Measurements from ENCODE around the gene SNTG2. TPM values are rescaled to one million over a fixed set of nuclear protein-coding genes. Genes with fewer than 3 reads are reported as not detected.

The SNTG2 gene
- total and polyA plus RNA-seq, 12 donors: 0.39 to 2.8 (median 1.0) TPM; not detected in 1

DNA sequence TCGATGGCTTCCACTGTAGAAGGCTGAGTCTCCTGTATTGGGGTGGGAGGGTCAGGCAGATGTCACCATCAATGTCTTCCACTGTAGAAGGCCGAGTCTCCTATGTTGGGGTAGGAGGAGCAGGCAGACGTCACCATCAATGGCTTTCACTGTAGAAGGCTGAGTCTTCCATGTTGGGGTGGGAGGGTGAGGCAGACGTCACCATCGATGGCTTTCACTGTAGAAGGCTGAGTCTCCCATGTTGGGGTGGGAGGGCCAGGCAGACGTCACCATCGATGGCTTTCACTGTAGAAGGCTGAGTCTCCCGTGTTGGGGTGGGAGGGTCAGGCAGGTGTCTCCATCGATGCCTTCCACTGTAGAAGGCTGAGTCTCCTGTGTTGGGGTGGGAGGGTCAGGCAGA, 345.1 kb downstream of the SNTG2 start:
- TF ChIP-seq, protein P1, sequence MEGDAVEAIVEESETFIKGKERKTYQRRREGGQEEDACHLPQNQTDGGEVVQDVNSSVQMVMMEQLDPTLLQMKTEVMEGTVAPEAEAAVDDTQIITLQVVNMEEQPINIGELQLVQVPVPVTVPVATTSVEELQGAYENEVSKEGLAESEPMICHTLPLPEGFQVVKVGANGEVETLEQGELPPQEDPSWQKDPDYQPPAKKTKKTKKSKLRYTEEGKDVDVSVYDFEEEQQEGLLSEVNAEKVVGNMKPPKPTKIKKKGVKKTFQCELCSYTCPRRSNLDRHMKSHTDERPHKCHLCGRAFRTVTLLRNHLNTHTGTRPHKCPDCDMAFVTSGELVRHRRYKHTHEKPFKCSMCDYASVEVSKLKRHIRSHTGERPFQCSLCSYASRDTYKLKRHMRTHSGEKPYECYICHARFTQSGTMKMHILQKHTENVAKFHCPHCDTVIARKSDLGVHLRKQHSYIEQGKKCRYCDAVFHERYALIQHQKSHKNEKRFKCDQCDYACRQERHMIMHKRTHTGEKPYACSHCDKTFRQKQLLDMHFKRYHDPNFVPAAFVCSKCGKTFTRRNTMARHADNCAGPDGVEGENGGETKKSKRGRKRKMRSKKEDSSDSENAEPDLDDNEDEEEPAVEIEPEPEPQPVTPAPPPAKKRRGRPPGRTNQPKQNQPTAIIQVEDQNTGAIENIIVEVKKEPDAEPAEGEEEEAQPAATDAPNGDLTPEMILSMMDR (IDR thresholded peaks at IDR 0.05): no peak
- DNase-seq (no peak), ATAC-seq (no peak)
- Histone ChIP-seq H3K4me1 (no peaks in the 10 kb centered on the region), H3K27me3 (peaks cover 0 to 11% (median 0%) of the 10 kb centered on the region in 7 donors), H3K36me3 (no peaks in the 10 kb centered on the region), H3K27ac (no peak overlapping the region), H3K4me3 (no peak overlapping the region), H3K9me3 (peaks cover 0 to 9% (median 0%) of the 10 kb centered on the region in 11 donors)
- WGBS, 2 donors: 92 to 94% methylated on average over 9 of the region's 9 CpGs
- intact Hi-C loops (cut with DNase I): no loop called here

DNA sequence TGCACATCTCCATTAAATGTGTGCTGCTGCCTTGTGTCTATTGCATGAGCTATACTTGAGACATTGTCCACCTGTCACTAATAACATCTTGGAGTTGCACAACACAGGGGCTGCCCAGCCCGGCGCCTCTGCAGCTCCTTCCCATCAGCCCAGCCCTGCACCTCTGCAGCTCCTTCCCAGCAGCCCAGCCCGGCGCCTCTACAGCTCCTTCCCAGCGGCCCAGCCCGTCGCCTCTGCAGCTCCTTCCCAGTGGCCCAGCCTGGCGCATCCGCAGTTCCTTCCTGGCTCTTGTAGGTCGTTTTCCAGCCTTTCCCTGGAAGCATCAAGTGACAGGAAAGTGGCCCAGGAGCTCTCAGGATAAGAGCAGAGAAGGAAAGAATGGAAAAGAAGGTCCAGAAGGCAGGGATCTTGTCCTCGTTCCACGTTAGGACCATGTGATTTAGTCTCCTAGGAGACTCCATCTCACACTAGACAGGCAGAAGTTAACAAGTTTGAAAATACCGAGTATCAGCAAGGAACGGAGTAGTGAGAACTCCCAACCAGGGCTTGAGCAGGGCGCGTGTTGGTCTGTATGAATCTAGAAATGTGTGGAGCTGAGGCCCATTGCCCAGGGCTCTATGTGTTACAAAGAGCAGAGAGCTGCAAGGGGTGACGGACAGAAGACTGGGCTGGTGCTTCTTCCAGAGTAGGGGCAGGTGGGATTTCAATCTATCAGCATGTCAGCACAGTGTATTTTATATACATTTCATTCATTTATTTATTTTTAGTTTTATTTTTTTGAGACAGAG, 346.9 kb downstream of the SNTG2 start:
- H3K4me1 ChIP-seq: no peaks in the 10 kb centered on the region
- H3K27me3 ChIP-seq: peaks cover 0 to 11% (median 0%) of the 10 kb centered on the region in 7 donors
- intact Hi-C loops (cut with DNase I): no loop called here
- no peak overlapping the region for H3K27ac ChIP-seq
- ATAC-seq: no peak
- 73 to 74% methylated on average over 17 of the region's 17 CpGs for WGBS, 2 donors
- H3K9me3 ChIP-seq: peaks cover 0 to 3% (median 0%) of the 10 kb centered on the region in 11 donors
- H3K4me3 ChIP-seq: no peak overlapping the region
- no peak for DNase-seq
- TF ChIP-seq, protein P1 (IDR thresholded peaks at IDR 0.05): no peak
- H3K36me3 ChIP-seq: no peaks in the 10 kb centered on the region

DNA sequence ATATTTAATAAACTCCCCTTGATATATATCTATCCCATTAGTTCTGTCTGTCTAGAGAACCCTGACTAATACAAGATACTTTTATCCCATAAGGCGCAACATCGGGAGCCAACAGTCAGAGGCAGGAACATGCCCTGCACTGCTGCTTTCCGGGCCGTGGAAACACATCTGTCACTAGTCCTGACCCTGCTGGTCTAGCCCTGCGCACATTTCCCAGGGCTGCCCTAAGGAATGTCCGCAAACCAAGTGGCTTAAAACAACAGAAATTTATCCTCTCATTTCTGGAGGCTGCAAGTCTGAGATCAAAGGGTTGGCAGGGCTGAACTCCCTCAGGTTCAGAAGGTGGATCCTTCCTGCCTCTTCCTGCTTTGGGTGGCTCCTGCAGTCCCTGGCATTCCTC, 348.4 kb downstream of the SNTG2 start:
- intact Hi-C loops (cut with DNase I): no loop called here
- H3K36me3 ChIP-seq: no peaks in the 10 kb centered on the region
- TF ChIP-seq, protein P1 (IDR thresholded peaks at IDR 0.05): no peak
- no peaks in the 10 kb centered on the region for H3K4me1 ChIP-seq
- H3K27ac ChIP-seq: no peak overlapping the region
- ATAC-seq (no peak), DNase-seq (no peak)
- WGBS, 2 donors: 92 to 94% methylated on average over 6 of the region's 6 CpGs
- H3K4me3 ChIP-seq: no peak overlapping the region
- peaks cover 0 to 11% (median 0%) of the 10 kb centered on the region in 7 donors for H3K27me3 ChIP-seq
- no peaks in the 10 kb centered on the region for H3K9me3 ChIP-seq

DNA sequence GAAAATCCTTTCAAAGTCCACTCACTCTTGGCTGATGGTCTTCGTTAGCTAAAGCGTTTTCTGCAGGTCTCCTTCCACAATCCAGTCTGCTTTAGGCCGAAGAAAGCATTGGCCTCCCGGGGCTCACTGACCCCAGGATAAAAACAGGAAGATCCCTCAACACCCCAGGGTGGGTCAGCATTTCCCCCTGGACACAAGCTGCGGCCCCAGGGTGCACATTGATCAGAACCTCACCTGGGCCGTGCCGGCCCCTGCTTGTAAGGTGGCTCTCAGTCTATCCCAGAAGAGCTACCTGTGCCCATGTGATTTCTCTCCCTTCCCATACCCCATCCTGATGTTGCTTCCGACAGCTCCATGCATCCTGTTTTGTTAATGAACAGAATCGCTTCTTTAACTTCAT, 349.6 kb downstream of the SNTG2 start:
- intact Hi-C loops (cut with DNase I): no loop called here
- Histone ChIP-seq H3K4me3 (no peak overlapping the region), H3K27me3 (peaks cover 0 to 10% (median 0%) of the 10 kb centered on the region in 7 donors), H3K27ac (no peak overlapping the region), H3K36me3 (no peaks in the 10 kb centered on the region), H3K4me1 (no peaks in the 10 kb centered on the region), H3K9me3 (no peaks in the 10 kb centered on the region)
- ATAC-seq (no peak), DNase-seq (no peak)
- WGBS, 2 donors: 81 to 82% methylated on average over 9 of the region's 9 CpGs
- TF ChIP-seq, protein P1 (IDR thresholded peaks at IDR 0.05): no peak
